ENCODE measurements around the gene FKBP1B.

Gene FKBP1B

GRCh38 chr2:24049485-24050021 is at the start of gene FKBP1B:
TSS of gene FKBP1B (plus strand) at chr2:24049741. CDS start at chr2:24049850, 109 bp downstream.
- peak within 1 kb of the TSS; percentile 23; the same call in 1 of the 2 replicates for H3K4me3 ChIP-seq (ENCODE audit: low read depth, low read length)
- DNase-seq (ENCODE audit: low read depth), result no peak
- no peak for TF ChIP-seq CTCF (IDR thresholded peaks at IDR 0.05; ENCODE audit: control insufficient read depth, extremely low read depth, insufficient read depth)

- H3K4me3 ChIP-seq (ENCODE audit: low read depth, low read length), result no peak overlapping the region
- no peak for TF ChIP-seq CTCF (IDR thresholded peaks at IDR 0.05; ENCODE audit: control insufficient read depth, extremely low read depth, insufficient read depth)
- DNase-seq (ENCODE audit: low read depth), result no peak
These were observed 41.8 kb upstream of the FKBP1B start for GRCh38 chr2:24007693-24008092.

- no peak overlapping the region for H3K4me3 ChIP-seq (ENCODE audit: low read depth, low read length)
- DNase-seq (ENCODE audit: low read depth), result no peak
- no peak for TF ChIP-seq CTCF (IDR thresholded peaks at IDR 0.05; ENCODE audit: control insufficient read depth, extremely low read depth, insufficient read depth)
These were observed 40.7 kb upstream of the FKBP1B start for GRCh38 chr2:24008672-24009366.

GRCh38 chr2:24009367-24009679 is 40.2 kb upstream of the FKBP1B start:
- DNase-seq (ENCODE audit: low read depth), result no peak
- no peak overlapping the region for H3K4me3 ChIP-seq (ENCODE audit: low read depth, low read length)
- no peak for TF ChIP-seq CTCF (IDR thresholded peaks at IDR 0.05; ENCODE audit: control insufficient read depth, extremely low read depth, insufficient read depth)

- TF ChIP-seq CTCF (IDR thresholded peaks at IDR 0.05; ENCODE audit: control insufficient read depth, extremely low read depth, insufficient read depth), result no peak
- DNase-seq (ENCODE audit: low read depth), result no peak
- H3K4me3 ChIP-seq (ENCODE audit: low read depth, low read length), result no peak within 1 kb of the TSS
These were observed 39.7 kb upstream of the FKBP1B start, which contains the start of gene MFSD2B for GRCh38 chr2:24009680-24010476. TSS of gene MFSD2B (plus strand) at chr2:24010085. CDS start at chr2:24010097, 12 bp downstream.

- H3K4me3 ChIP-seq (ENCODE audit: low read depth, low read length), result no peak overlapping the region
- DNase-seq (ENCODE audit: low read depth), result no peak
- TF ChIP-seq CTCF (IDR thresholded peaks at IDR 0.05; ENCODE audit: control insufficient read depth, extremely low read depth, insufficient read depth), result no peak
These were observed 38.9 kb upstream of the FKBP1B start for GRCh38 chr2:24010477-24011249.

All from LNCaP clone FGC (cell line).